ENCODE measurements around the gene XPO4. TPM values are rescaled to one million over a fixed set of nuclear protein-coding genes. Genes with fewer than 3 reads are reported as not detected.

The XPO4 gene
- total and polyA plus RNA-seq, 2 donors (not counting 1 experiment from before 2014, with no cell fraction given): 10.5 to 17.2 TPM

DNA sequence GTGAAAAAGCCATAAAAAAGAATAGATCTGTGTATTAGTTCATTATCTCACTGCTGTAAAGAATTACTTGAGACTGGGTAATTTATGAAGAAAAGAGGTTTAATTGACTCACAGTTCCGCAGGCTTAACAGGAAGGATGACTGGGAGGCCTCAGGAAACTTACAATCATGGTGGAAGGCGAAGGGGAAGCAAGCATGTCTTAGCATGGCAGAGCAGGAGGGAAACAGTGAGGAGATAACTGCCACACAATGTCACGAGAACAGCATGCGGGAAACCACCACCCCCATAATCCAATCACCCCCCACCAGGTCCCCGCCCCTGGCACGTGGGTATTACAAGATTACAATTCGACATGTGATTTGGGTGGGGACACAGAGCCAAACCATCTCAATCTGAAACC lies 89.7 kb downstream of the XPO4 start:
- Histone ChIP-seq H4K20me1 (ENCODE audit: control insufficient read depth, extremely low read depth, insufficient read depth, low read length) (no peaks in the 10 kb centered on the region), H3K4me3 (replicated peaks in 1 of 4; ENCODE audit: control extremely low read depth in 1 of 4, insufficient read depth in 1 of 4, low read depth in 3 of 4, low read length in 4 of 4) (no peak overlapping the region), H3K4me2 (ENCODE audit: extremely low read depth, insufficient read depth, low read length) (no peak overlapping the region), H2AFZ (ENCODE audit: low read length) (no peak overlapping the region), H3K4me1 (ENCODE audit: control insufficient read depth, extremely low read depth, insufficient read depth, low read length) (peaks cover 16% of the 10 kb centered on the region), H3K79me2 (ENCODE audit: control insufficient read depth, insufficient read depth, low read length) (no peaks in the 10 kb centered on the region), H3K27ac (ENCODE audit: insufficient read depth, low read length) (no peak overlapping the region), H3K9ac (ENCODE audit: insufficient read depth, low read length) (no peak overlapping the region), H3K36me3 (ENCODE audit: control insufficient read depth, insufficient read depth, low read length) (peaks cover 3% of the 10 kb centered on the region), H3K27me3 (ENCODE audit: control insufficient read depth, insufficient read depth, low read length) (no peaks in the 10 kb centered on the region), H3K9me3 (ENCODE audit: control insufficient read depth, insufficient read depth, low read depth, low read length) (no peaks in the 10 kb centered on the region)
- DNase-seq (ENCODE audit: low read depth in 2 of 2): no peak
- TF ChIP-seq EZH2 (IDR thresholded peaks at IDR 0.05; ENCODE audit: low read length, missing control alignments): no peak
- TF ChIP-seq, protein P1, sequence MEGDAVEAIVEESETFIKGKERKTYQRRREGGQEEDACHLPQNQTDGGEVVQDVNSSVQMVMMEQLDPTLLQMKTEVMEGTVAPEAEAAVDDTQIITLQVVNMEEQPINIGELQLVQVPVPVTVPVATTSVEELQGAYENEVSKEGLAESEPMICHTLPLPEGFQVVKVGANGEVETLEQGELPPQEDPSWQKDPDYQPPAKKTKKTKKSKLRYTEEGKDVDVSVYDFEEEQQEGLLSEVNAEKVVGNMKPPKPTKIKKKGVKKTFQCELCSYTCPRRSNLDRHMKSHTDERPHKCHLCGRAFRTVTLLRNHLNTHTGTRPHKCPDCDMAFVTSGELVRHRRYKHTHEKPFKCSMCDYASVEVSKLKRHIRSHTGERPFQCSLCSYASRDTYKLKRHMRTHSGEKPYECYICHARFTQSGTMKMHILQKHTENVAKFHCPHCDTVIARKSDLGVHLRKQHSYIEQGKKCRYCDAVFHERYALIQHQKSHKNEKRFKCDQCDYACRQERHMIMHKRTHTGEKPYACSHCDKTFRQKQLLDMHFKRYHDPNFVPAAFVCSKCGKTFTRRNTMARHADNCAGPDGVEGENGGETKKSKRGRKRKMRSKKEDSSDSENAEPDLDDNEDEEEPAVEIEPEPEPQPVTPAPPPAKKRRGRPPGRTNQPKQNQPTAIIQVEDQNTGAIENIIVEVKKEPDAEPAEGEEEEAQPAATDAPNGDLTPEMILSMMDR (conservative IDR thresholded peaks at IDR 0.05 in 1 of 2, IDR thresholded peaks at IDR 0.05 in 1 of 2; ENCODE audit: low read depth in 1 of 2, low read length in 2 of 2): no peak

DNA sequence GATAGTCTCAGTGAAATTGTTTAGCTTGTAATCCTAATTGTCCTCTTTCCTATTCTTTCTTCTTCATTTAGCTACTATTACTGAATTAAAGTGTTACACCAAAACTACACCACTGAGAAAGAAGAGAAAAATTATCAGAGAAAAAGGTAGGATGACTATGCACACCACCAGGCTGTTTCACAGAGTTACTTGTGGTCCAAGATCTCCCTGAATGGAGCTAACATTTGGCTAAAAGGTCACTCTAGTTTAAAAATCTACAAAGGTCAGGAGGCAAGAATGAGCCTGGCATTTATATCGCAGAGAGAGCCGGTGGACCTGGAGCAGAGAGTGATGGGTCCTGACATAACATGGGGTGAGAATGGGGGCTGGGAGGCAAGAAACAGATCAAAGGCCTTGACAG lies 91.7 kb downstream of the XPO4 start:
- peaks cover 14% of the 10 kb centered on the region for H3K4me1 ChIP-seq (ENCODE audit: control insufficient read depth, extremely low read depth, insufficient read depth, low read length)
- no peak overlapping the region for H2AFZ ChIP-seq (ENCODE audit: low read length)
- H3K4me3 ChIP-seq (replicated peaks in 1 of 4; ENCODE audit: control extremely low read depth in 1 of 4, insufficient read depth in 1 of 4, low read depth in 3 of 4, low read length in 4 of 4): no peak overlapping the region
- H3K27ac ChIP-seq (ENCODE audit: insufficient read depth, low read length): no peak overlapping the region
- TF ChIP-seq, protein P1 (conservative IDR thresholded peaks at IDR 0.05 in 1 of 2, IDR thresholded peaks at IDR 0.05 in 1 of 2; ENCODE audit: low read depth in 1 of 2, low read length in 2 of 2): no peak
- TF ChIP-seq EZH2 (IDR thresholded peaks at IDR 0.05; ENCODE audit: low read length, missing control alignments): no peak
- H3K9me3 ChIP-seq (ENCODE audit: control insufficient read depth, insufficient read depth, low read depth, low read length): no peaks in the 10 kb centered on the region
- DNase-seq (ENCODE audit: low read depth in 2 of 2): no peak
- H3K36me3 ChIP-seq (ENCODE audit: control insufficient read depth, insufficient read depth, low read length): peaks cover 3% of the 10 kb centered on the region
- H3K79me2 ChIP-seq (ENCODE audit: control insufficient read depth, insufficient read depth, low read length): no peaks in the 10 kb centered on the region
- no peak overlapping the region for H3K4me2 ChIP-seq (ENCODE audit: extremely low read depth, insufficient read depth, low read length)
- no peaks in the 10 kb centered on the region for H3K27me3 ChIP-seq (ENCODE audit: control insufficient read depth, insufficient read depth, low read length)
- H3K9ac ChIP-seq (ENCODE audit: insufficient read depth, low read length): no peak overlapping the region
- H4K20me1 ChIP-seq (ENCODE audit: control insufficient read depth, extremely low read depth, insufficient read depth, low read length): no peaks in the 10 kb centered on the region

DNA sequence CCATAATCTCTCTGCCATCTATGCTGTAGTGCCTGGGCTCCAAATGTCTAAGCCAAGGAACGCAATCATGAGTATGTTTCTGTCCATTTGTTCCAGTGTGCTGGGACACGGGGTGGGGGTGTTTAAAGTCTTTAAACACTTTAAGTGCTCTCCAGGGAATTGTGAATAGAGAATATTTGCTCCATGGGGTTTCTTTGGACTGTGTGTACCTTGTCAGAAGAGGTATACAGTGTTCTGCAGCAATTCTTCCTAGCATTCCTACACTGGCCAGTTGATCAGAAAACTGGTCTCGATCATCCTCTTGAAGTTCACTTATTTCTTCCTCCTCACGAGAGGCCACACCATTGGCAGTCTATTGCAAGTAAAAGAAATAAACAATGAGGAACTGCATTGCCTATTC lies 93.7 kb downstream of the XPO4 start:
- no peaks in the 10 kb centered on the region for H3K9me3 ChIP-seq (ENCODE audit: control insufficient read depth, insufficient read depth, low read depth, low read length)
- no peaks in the 10 kb centered on the region for H3K27me3 ChIP-seq (ENCODE audit: control insufficient read depth, insufficient read depth, low read length)
- no peak overlapping the region for H3K4me3 ChIP-seq (replicated peaks in 1 of 4; ENCODE audit: control extremely low read depth in 1 of 4, insufficient read depth in 1 of 4, low read depth in 3 of 4, low read length in 4 of 4)
- H3K79me2 ChIP-seq (ENCODE audit: control insufficient read depth, insufficient read depth, low read length): no peaks in the 10 kb centered on the region
- no peak overlapping the region for H3K4me2 ChIP-seq (ENCODE audit: extremely low read depth, insufficient read depth, low read length)
- no peak overlapping the region for H3K27ac ChIP-seq (ENCODE audit: insufficient read depth, low read length)
- TF ChIP-seq, protein P1 (conservative IDR thresholded peaks at IDR 0.05 in 1 of 2, IDR thresholded peaks at IDR 0.05 in 1 of 2; ENCODE audit: low read depth in 1 of 2, low read length in 2 of 2): no peak
- TF ChIP-seq EZH2 (IDR thresholded peaks at IDR 0.05; ENCODE audit: low read length, missing control alignments): no peak
- H2AFZ ChIP-seq (ENCODE audit: low read length): no peak overlapping the region
- H3K36me3 ChIP-seq (ENCODE audit: control insufficient read depth, insufficient read depth, low read length): peaks cover 3% of the 10 kb centered on the region
- no peaks in the 10 kb centered on the region for H4K20me1 ChIP-seq (ENCODE audit: control insufficient read depth, extremely low read depth, insufficient read depth, low read length)
- H3K4me1 ChIP-seq (ENCODE audit: control insufficient read depth, extremely low read depth, insufficient read depth, low read length): peaks cover 5% of the 10 kb centered on the region
- DNase-seq (ENCODE audit: low read depth in 2 of 2): no peak
- no peak overlapping the region for H3K9ac ChIP-seq (ENCODE audit: insufficient read depth, low read length)
